ENCODE measurements around the gene GPX2. TPM values are rescaled to one million over a fixed set of nuclear protein-coding genes. Genes with fewer than 3 reads are reported as not detected.

Gene GPX2
- total and polyA plus RNA-seq, 2 experiments from 2014 or later: not detected

- in situ Hi-C loops (cut with MboI): no loop called here
- Histone ChIP-seq H3K79me2 (ENCODE audit: insufficient read depth) (peaks cover 29% of the 10 kb centered on the region), H4K20me1 (ENCODE audit: insufficient read depth) (no peaks in the 10 kb centered on the region), H3K4me3 (no peak overlapping the region), H3K9me2 (ENCODE audit: insufficient read depth) (peaks cover 5% of the 10 kb centered on the region; the same call in 1 of the 2 replicates), H3K27ac (no peak overlapping the region), H3K9me3 (ENCODE audit: low read depth) (no peaks in the 10 kb centered on the region), H3K4me2 (ENCODE audit: unreplicated experiment) (no peak overlapping the region), H3K36me3 (ENCODE audit: low read depth) (no peaks in the 10 kb centered on the region), H3K27me3 (replicated peaks; ENCODE audit: insufficient read depth) (peaks cover 14% of the 10 kb centered on the region; the same call in 1 of the 2 replicates), H2AFZ (no peak overlapping the region), H3K9ac (no peak overlapping the region), H3K4me1 (ENCODE audit: insufficient read depth) (peaks cover 24% of the 10 kb centered on the region), H3F3A (ENCODE audit: insufficient read depth) (peaks cover 22% of the 10 kb centered on the region)
- TF ChIP-seq EZH2phosphoT487 (IDR thresholded peaks at IDR 0.05; ENCODE audit: insufficient read depth, low read depth) (no peak), EZH2 (IDR thresholded peaks at IDR 0.05; ENCODE audit: insufficient read depth, poor library complexity, severe bottlenecking) (no peak)
- 0 to 2% methylated on average over 1 of the region's 1 CpG for WGBS, 2 experiments (ENCODE audit: low coverage in 1 of 2, low lambda C conversion rate in 2 of 2, missing lambda C conversion rate in 2 of 2)
- peak; percentile 20 for DNase-seq
Observed at GRCh38 chr14:64912261-64912660, 30.3 kb downstream of the GPX2 start.

- in situ Hi-C loops (cut with MboI): no loop called here
- Histone ChIP-seq H3K9ac (no peak overlapping the region), H3K9me2 (ENCODE audit: insufficient read depth) (peaks cover 4% of the 10 kb centered on the region; the same call in 1 of the 2 replicates), H3K4me2 (ENCODE audit: unreplicated experiment) (no peak overlapping the region), H3K36me3 (ENCODE audit: low read depth) (no peaks in the 10 kb centered on the region), H3K4me3 (no peak overlapping the region), H4K20me1 (ENCODE audit: insufficient read depth) (no peaks in the 10 kb centered on the region), H3K9me3 (ENCODE audit: low read depth) (no peaks in the 10 kb centered on the region), H3K27me3 (replicated peaks; ENCODE audit: insufficient read depth) (peaks cover 14% of the 10 kb centered on the region; the same call in 1 of the 2 replicates), H3K27ac (no peak overlapping the region), H3K79me2 (ENCODE audit: insufficient read depth) (peaks cover 16% of the 10 kb centered on the region), H3K4me1 (ENCODE audit: insufficient read depth) (peaks cover 13% of the 10 kb centered on the region), H2AFZ (no peak overlapping the region), H3F3A (ENCODE audit: insufficient read depth) (peaks cover 9% of the 10 kb centered on the region)
- 4 to 8% methylated on average over 3 of the region's 3 CpGs for WGBS, 2 experiments (ENCODE audit: low coverage in 1 of 2, low lambda C conversion rate in 2 of 2, missing lambda C conversion rate in 2 of 2)
- DNase-seq: peak; percentile 78
- no peak for TF ChIP-seq EZH2 (IDR thresholded peaks at IDR 0.05; ENCODE audit: insufficient read depth, poor library complexity, severe bottlenecking)
- no peak for TF ChIP-seq EZH2phosphoT487 (IDR thresholded peaks at IDR 0.05; ENCODE audit: insufficient read depth, low read depth)
Observed at GRCh38 chr14:64910847-64911495, 31.6 kb downstream of the GPX2 start.

GRCh38 chr14:64906022-64906421, 36.5 kb downstream of the GPX2 start:
- Histone ChIP-seq H3K4me1 (ENCODE audit: insufficient read depth) (no peaks in the 10 kb centered on the region), H3K79me2 (ENCODE audit: insufficient read depth) (no peaks in the 10 kb centered on the region), H4K20me1 (ENCODE audit: insufficient read depth) (no peaks in the 10 kb centered on the region), H3K4me3 (no peak overlapping the region), H3K27ac (no peak overlapping the region), H3K4me2 (ENCODE audit: unreplicated experiment) (no peak overlapping the region), H3K9ac (no peak overlapping the region), H3K27me3 (replicated peaks; ENCODE audit: insufficient read depth) (peaks cover 23% of the 10 kb centered on the region; the same call in 1 of the 2 replicates), H3K9me2 (ENCODE audit: insufficient read depth) (no peaks in the 10 kb centered on the region), H3K36me3 (ENCODE audit: low read depth) (no peaks in the 10 kb centered on the region), H3F3A (ENCODE audit: insufficient read depth) (no peaks in the 10 kb centered on the region), H3K9me3 (ENCODE audit: low read depth) (no peaks in the 10 kb centered on the region), H2AFZ (no peak overlapping the region)
- DNase-seq: no peak
- TF ChIP-seq EZH2 (IDR thresholded peaks at IDR 0.05; ENCODE audit: insufficient read depth, poor library complexity, severe bottlenecking) (no peak), EZH2phosphoT487 (IDR thresholded peaks at IDR 0.05; ENCODE audit: insufficient read depth, low read depth) (no peak)
- WGBS, 2 experiments (ENCODE audit: low coverage in 1 of 2, low lambda C conversion rate in 2 of 2, missing lambda C conversion rate in 2 of 2): 60 to 63% methylated on average over 6 of the region's 6 CpGs
- in situ Hi-C loops (cut with MboI): no loop called here

GRCh38 chr14:64899958-64900357, 42.6 kb downstream of the GPX2 start:
- H3K4me3 ChIP-seq: no peak overlapping the region
- H4K20me1 ChIP-seq (ENCODE audit: insufficient read depth): no peaks in the 10 kb centered on the region
- no peaks in the 10 kb centered on the region for H3F3A ChIP-seq (ENCODE audit: insufficient read depth)
- no peak overlapping the region for H2AFZ ChIP-seq
- no peaks in the 10 kb centered on the region for H3K9me2 ChIP-seq (ENCODE audit: insufficient read depth)
- TF ChIP-seq EZH2 (IDR thresholded peaks at IDR 0.05; ENCODE audit: insufficient read depth, poor library complexity, severe bottlenecking) (no peak), EZH2phosphoT487 (IDR thresholded peaks at IDR 0.05; ENCODE audit: insufficient read depth, low read depth) (no peak)
- no peaks in the 10 kb centered on the region for H3K79me2 ChIP-seq (ENCODE audit: insufficient read depth)
- no peak for DNase-seq
- no peak overlapping the region for H3K9ac ChIP-seq
- WGBS, 2 experiments (ENCODE audit: low coverage in 1 of 2, low lambda C conversion rate in 2 of 2, missing lambda C conversion rate in 2 of 2): 46 to 75% methylated on average over 1 of the region's 1 CpG
- H3K4me1 ChIP-seq (ENCODE audit: insufficient read depth): no peaks in the 10 kb centered on the region
- H3K27me3 ChIP-seq (replicated peaks; ENCODE audit: insufficient read depth): peaks cover 41% of the 10 kb centered on the region
- no peaks in the 10 kb centered on the region for H3K36me3 ChIP-seq (ENCODE audit: low read depth)
- no peak overlapping the region for H3K4me2 ChIP-seq (ENCODE audit: unreplicated experiment)
- in situ Hi-C loops (cut with MboI): no loop called here
- H3K27ac ChIP-seq: no peak overlapping the region
- H3K9me3 ChIP-seq (ENCODE audit: low read depth): no peaks in the 10 kb centered on the region

Data from GM23248 (cell line).